Daoy (cell line): ENCODE measurements around the gene C1QL1. TPM values are rescaled to one million over a fixed set of nuclear protein-coding genes. Genes with fewer than 3 reads are reported as not detected.

Experiments
- DNase-seq: peaks from one replicate; pipeline ENCODE4 v3.0.0-alpha.2; 2015; ENCODE audit warnings: low read depth
- total RNA-seq: library from RNA; depleted of rRNA; stranded (reverse); fragments of >200 nt; shearing (Covaris generic); gene quantifications from 2 replicates; pipeline ENCODE4 v1.2.3, GENCODE V29; 2014

C1QL1 gene
- total RNA-seq, 1 experiment from 2014 or later, result 1.2 TPM

- DNase-seq, result no peak
These were observed 35.9 kb downstream of the C1QL1 start for GRCh38 chr17:44932096-44932786.

GRCh38 chr17:44931376-44931775, 36.7 kb downstream of the C1QL1 start:
- no peak for DNase-seq

- DNase-seq, result no peak
These were observed 37.4 kb downstream of the C1QL1 start for GRCh38 chr17:44930667-44931066.

GRCh38 chr17:44928950-44929720, 39.0 kb downstream of the C1QL1 start:
- no peak for DNase-seq

- DNase-seq, result no peak
These were observed 40.0 kb downstream of the C1QL1 start for GRCh38 chr17:44928136-44928535.

- no peak for DNase-seq
These were observed 40.4 kb downstream of the C1QL1 start for GRCh38 chr17:44927696-44928095.

GRCh38 chr17:44926821-44927525, 41.1 kb downstream of the C1QL1 start:
- no peak for DNase-seq

- DNase-seq, result no peak
These were observed 42.1 kb downstream of the C1QL1 start for GRCh38 chr17:44925731-44926697.

GRCh38 chr17:44924107-44924544, 44.0 kb downstream of the C1QL1 start:
- DNase-seq, result no peak

GRCh38 chr17:44922746-44923470, 45.2 kb downstream of the C1QL1 start:
- DNase-seq, result no peak

- no peak for DNase-seq
These were observed 46.0 kb downstream of the C1QL1 start for GRCh38 chr17:44922136-44922535.

- DNase-seq, result no peak
These were observed 46.8 kb downstream of the C1QL1 start for GRCh38 chr17:44921122-44921882.

- DNase-seq, result no peak
These were observed 47.5 kb downstream of the C1QL1 start for GRCh38 chr17:44920565-44920940.

- peak; percentile 85 for DNase-seq
These were observed 48.1 kb downstream of the C1QL1 start for GRCh38 chr17:44919885-44920564.

- DNase-seq, result no peak
These were observed 48.7 kb downstream of the C1QL1 start for GRCh38 chr17:44919411-44919810.

- DNase-seq, result no peak
These were observed 50.1 kb downstream of the C1QL1 start for GRCh38 chr17:44918006-44918405.

GRCh38 chr17:44917456-44917855, 50.6 kb downstream of the C1QL1 start:
- DNase-seq, result peak; percentile 4

- peak; percentile 88 for DNase-seq
These were observed 51.3 kb downstream of the C1QL1 start for GRCh38 chr17:44916781-44917241.
